ENCODE results near the gene RAP1B. TPM values are rescaled to one million over a fixed set of nuclear protein-coding genes. Genes with fewer than 3 reads are reported as not detected.

Gene RAP1B
- total and polyA plus RNA-seq, 8 donors, result 29.8 to 60.5 (median 37.1) TPM

DNA sequence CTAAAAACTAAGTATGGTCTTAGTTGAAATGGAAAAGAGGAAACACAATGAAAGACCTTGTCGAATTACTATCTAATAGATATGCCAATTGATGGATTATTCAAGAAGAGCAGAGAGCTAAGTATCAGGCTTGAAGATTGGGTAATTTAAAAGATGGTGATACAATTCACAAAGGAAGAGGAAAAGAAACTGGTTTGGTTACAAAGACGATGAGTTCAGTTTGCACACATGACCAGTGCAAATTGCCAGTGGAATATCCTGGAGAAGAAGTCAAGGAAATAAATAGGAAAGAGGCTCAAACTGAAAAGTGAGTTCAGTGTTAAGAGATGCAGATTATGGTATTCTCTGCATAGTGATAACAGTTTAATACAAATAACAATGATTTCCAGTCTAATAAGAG, 2.5 kb upstream of the RAP1B start:
- TF ChIP-seq, protein P1, sequence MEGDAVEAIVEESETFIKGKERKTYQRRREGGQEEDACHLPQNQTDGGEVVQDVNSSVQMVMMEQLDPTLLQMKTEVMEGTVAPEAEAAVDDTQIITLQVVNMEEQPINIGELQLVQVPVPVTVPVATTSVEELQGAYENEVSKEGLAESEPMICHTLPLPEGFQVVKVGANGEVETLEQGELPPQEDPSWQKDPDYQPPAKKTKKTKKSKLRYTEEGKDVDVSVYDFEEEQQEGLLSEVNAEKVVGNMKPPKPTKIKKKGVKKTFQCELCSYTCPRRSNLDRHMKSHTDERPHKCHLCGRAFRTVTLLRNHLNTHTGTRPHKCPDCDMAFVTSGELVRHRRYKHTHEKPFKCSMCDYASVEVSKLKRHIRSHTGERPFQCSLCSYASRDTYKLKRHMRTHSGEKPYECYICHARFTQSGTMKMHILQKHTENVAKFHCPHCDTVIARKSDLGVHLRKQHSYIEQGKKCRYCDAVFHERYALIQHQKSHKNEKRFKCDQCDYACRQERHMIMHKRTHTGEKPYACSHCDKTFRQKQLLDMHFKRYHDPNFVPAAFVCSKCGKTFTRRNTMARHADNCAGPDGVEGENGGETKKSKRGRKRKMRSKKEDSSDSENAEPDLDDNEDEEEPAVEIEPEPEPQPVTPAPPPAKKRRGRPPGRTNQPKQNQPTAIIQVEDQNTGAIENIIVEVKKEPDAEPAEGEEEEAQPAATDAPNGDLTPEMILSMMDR (IDR thresholded peaks at IDR 0.05), result no peak
- 60 to 72% methylated on average over 2 of the region's 2 CpGs for WGBS, 2 donors
- FAIRE-seq (no peak), DNase-seq (no peak), ATAC-seq (no peak)
- intact Hi-C loops (cut with DNase I), result no loop called here
- peaks cover 0 to 11% (median 4%) of the 10 kb centered on the region in 3 donors for H3K4me1 ChIP-seq
- no peak overlapping the region for H3K4me3 ChIP-seq
- no peaks in the 10 kb centered on the region for H3K36me3 ChIP-seq
- no peaks in the 10 kb centered on the region for H3K9me3 ChIP-seq
- no peak overlapping the region for H3K27ac ChIP-seq
- H3K27me3 ChIP-seq, result no peaks in the 10 kb centered on the region

DNA sequence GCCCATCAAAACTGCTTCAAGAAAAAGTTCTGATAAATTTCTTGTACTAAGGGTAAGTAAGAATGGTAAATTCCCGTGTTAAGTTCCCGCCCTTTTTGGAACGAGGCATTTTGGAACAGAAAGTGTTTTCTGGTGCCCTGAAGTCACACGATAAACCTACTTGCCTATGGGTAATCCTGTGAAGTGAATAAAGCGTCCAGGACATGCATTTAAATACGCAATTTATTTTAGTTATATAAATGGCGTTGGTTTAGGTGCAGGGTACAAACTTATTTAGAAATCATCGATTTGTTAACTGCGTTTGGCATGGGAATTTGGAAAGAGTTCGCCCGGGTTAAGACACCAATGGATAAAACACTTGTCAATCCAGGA, 715 bp upstream of the RAP1B start:
- peak overlapping the region; percentile 34 to 75 (median 70) for H3K4me3 ChIP-seq
- H3K27ac ChIP-seq, result peak overlapping the region; percentile 72 to 95 (median 89)
- 1% methylated on average over 11 of the region's 11 CpGs for WGBS, 2 donors
- DNase-seq (peak in 3 of 6 donors; percentile 26 to 37 (median 30)), ATAC-seq (peak; percentile 30 to 46 (median 42)), FAIRE-seq (no peak)
- TF ChIP-seq, protein P1 (IDR thresholded peaks at IDR 0.05), result no peak
- no peaks in the 10 kb centered on the region for H3K9me3 ChIP-seq
- no peaks in the 10 kb centered on the region for H3K36me3 ChIP-seq
- intact Hi-C loops (cut with DNase I), result no loop called here
- peaks cover 11 to 28% (median 17%) of the 10 kb centered on the region in 3 donors for H3K4me1 ChIP-seq
- H3K27me3 ChIP-seq, result no peaks in the 10 kb centered on the region

DNA sequence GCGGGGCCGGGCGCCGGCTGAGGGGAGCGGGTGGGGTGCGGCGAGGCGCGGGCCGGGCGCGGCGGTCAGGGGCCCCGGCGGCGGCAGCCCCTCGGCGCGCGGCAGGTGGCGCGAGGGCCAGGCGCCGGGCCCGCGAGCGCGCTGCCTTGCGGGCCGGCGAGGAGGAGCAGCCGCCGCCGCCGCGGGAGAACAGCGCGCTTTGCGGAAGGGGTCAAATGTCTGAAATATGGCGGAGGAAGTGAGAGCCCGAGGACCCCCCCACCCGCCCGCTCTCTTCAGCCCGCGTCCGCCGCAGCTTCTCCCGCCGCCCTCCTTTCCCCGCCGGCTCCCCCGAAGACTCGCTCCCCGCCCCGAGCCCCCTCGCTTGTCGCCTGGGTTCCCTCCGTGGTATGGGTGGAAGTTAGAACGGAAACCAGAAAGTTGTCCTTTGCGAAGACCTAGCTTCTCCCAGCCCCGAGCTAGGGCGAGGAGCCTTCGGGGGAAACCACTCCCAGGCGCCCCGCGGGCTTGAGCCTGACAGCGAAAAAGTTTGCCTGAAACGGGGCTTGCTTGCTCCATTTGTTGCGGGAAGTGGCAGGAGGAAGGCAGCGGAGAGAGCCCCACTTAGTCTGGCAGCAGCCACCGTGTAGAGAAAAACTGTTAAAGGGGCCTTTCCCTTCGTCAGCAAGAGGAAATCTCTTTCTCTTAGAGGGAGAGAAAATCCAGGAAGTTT, 551 bp downstream of the RAP1B start:
- peak; percentile 47 to 80 (median 65) for DNase-seq
- intact Hi-C loops (cut with DNase I), result no loop called here
- TF ChIP-seq, protein P1 (IDR thresholded peaks at IDR 0.05), result no peak
- H3K4me3 ChIP-seq, result peak overlapping the region; percentile 62 to 75 (median 70)
- peaks cover 15 to 37% (median 25%) of the 10 kb centered on the region in 3 donors for H3K4me1 ChIP-seq
- ATAC-seq, result peak; percentile 27 to 63 (median 46)
- H3K27ac ChIP-seq, result peak overlapping the region; percentile 86 to 95 (median 89)
- 0 to 1% methylated on average over 46 to 72 of the region's 72 CpGs for WGBS, 2 donors
- FAIRE-seq, result no peak
- no peaks in the 10 kb centered on the region for H3K36me3 ChIP-seq
- H3K9me3 ChIP-seq, result no peaks in the 10 kb centered on the region
- no peaks in the 10 kb centered on the region for H3K27me3 ChIP-seq

DNA sequence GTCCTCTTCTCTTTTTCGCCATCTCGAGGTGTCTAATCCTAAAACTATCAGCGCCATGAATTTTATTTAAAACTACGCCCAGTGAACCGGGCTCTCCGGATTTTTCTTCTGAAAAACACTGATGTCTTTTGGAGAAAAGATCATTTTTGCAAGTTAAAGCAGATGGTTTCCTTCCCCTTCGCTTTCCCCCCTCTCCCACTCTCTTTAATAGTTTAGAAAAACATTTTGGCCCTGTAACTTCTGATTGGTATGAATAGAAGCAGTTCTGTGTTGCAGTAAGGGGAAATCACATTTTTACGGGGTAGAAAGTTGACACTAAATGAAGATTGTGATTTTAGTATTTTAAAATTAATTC, 1.1 kb downstream of the RAP1B start:
- Histone ChIP-seq H3K4me1 (peaks cover 15 to 37% (median 25%) of the 10 kb centered on the region in 3 donors), H3K9me3 (no peaks in the 10 kb centered on the region), H3K27ac (peak overlapping the region; percentile 86 to 95 (median 89)), H3K27me3 (no peaks in the 10 kb centered on the region), H3K36me3 (no peaks in the 10 kb centered on the region), H3K4me3 (peak overlapping the region; percentile 62 to 75 (median 70))
- TF ChIP-seq, protein P1 (IDR thresholded peaks at IDR 0.05), result no peak
- 0% methylated on average over 8 of the region's 8 CpGs for WGBS, 2 donors
- no peak for DNase-seq
- no peak for ATAC-seq
- FAIRE-seq, result no peak
- intact Hi-C loops (cut with DNase I), result no loop called here

DNA sequence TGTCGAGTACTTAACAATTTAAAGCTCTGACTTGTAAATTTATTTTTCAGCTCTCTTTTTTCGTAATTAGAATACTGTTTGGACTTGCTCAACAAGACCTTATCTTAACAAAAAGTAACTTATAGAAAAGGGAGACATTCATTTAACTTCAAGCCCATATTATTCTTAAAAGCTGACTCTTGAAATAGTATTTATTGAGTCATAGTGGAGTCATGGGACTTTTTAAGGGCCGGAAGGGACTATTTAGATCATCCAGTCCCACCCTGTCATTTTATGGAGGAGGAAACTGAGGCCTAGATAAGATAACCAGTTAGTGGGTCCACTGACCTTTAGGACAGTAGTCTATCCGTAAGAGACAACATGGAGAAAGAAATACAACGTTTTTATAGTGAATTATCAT, 1.5 kb downstream of the RAP1B start:
- ATAC-seq (no peak), DNase-seq (no peak), FAIRE-seq (no peak)
- TF ChIP-seq, protein P1 (IDR thresholded peaks at IDR 0.05), result no peak
- Histone ChIP-seq H3K27me3 (no peaks in the 10 kb centered on the region), H3K36me3 (no peaks in the 10 kb centered on the region), H3K4me3 (peak overlapping the region; percentile 62 to 75 (median 70)), H3K4me1 (peaks cover 17 to 37% (median 25%) of the 10 kb centered on the region in 3 donors), H3K9me3 (no peaks in the 10 kb centered on the region), H3K27ac (peak overlapping the region in 2 of 4 donors; percentile 92 to 95)
- intact Hi-C loops (cut with DNase I), result no loop called here
- 4 to 6% methylated on average over 5 of the region's 5 CpGs for WGBS, 2 donors

Measured in pancreas (tissue), 10 donors.